ENCODE measurements around the gene ENDOV. TPM values are rescaled to one million over a fixed set of nuclear protein-coding genes. Genes with fewer than 3 reads are reported as not detected.

The ENDOV gene
- total RNA-seq, 4 donors from 2014 or later: 17.1 to 47.8 (median 19.3) TPM

DNA sequence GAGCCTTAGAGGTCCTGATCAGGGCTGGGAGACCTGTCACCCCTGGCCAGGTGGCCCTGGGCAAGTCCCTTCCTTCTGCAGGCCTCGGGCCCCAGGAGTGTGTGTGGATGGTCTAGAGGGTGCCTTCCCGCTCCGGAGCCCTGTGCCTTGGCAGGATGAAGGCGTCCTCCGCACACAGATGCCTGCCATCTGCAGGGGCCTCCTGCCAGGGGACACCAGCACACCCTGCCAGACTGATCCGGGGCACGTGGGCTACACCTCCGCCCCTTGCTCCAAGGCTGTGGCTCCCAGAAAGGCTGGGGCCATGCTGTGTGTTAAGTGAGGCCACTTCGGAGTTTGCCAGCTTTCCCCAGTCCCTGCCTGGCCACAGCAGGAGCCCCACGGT lies 30.8 kb downstream of the ENDOV start:
- no CpG with 5 or more reads among the region's 10 CpGs for WGBS
- H3K9me3 ChIP-seq: no peaks in the 10 kb centered on the region
- DNase-seq (ENCODE audit: low spot score in 2 of 2): no peak

DNA sequence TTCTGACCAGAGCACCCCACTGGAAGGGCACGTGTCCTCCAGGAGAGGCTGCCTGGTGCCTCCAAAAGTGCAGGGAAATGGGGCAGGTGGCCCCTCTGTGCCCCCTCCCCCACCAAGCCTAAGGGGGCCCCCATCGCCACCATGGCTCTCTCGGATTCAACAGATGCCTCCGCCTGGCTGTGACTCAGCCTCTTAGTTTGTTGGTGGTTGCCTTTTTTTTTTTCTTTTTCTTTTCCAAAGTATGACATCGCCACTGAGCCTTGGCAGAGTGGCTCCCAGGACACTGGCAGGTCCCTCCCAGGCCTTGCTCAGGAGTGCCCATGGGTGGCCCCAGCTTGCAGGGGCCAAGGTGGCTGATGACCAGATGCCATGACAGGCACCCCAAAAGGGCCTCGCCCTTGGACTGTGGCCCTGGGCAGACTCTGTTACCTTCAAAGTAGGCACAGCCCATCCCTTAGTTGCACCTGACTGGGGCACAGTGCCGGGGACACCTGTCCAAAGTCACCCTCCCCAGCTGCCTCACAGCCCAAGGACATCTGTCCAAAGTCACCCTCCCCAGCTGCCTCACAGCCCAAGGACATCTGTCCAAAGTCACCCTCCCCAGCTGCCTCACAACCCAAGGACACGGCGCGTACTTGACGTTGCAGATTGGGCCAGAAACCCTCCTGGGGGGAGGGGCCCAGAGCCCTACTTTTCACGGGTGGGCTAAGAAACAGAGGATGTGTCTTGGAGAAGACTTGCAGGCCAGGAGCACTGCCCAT lies 31.9 kb downstream of the ENDOV start:
- Histone ChIP-seq H3K9me3 (no peaks in the 10 kb centered on the region), H3K36me3 (no peaks in the 10 kb centered on the region), H3K27me3 (no peaks in the 10 kb centered on the region), H3K4me1 (no peaks in the 10 kb centered on the region), H3K4me3 (no peak overlapping the region), H3K27ac (no peak overlapping the region)
- TF ChIP-seq, protein P1, sequence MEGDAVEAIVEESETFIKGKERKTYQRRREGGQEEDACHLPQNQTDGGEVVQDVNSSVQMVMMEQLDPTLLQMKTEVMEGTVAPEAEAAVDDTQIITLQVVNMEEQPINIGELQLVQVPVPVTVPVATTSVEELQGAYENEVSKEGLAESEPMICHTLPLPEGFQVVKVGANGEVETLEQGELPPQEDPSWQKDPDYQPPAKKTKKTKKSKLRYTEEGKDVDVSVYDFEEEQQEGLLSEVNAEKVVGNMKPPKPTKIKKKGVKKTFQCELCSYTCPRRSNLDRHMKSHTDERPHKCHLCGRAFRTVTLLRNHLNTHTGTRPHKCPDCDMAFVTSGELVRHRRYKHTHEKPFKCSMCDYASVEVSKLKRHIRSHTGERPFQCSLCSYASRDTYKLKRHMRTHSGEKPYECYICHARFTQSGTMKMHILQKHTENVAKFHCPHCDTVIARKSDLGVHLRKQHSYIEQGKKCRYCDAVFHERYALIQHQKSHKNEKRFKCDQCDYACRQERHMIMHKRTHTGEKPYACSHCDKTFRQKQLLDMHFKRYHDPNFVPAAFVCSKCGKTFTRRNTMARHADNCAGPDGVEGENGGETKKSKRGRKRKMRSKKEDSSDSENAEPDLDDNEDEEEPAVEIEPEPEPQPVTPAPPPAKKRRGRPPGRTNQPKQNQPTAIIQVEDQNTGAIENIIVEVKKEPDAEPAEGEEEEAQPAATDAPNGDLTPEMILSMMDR (IDR thresholded peaks at IDR 0.05): no peak
- no peak for TF ChIP-seq POLR2A (IDR thresholded peaks at IDR 0.05)
- no peak for TF ChIP-seq EP300 (IDR thresholded peaks at IDR 0.05)
- TF ChIP-seq POLR2AphosphoS5 (IDR thresholded peaks at IDR 0.05): no peak
- DNase-seq (ENCODE audit: low spot score in 2 of 2): no peak
- WGBS: 67% methylated on average over 7 of the region's 12 CpGs

More for the DNA sequence above, 30.8 kb downstream of the ENDOV start:
- TF ChIP-seq EP300 (IDR thresholded peaks at IDR 0.05) (no peak), POLR2A (IDR thresholded peaks at IDR 0.05) (no peak), POLR2AphosphoS5 (IDR thresholded peaks at IDR 0.05) (no peak)
- TF ChIP-seq, protein P1 (IDR thresholded peaks at IDR 0.05): no peak
- Histone ChIP-seq H3K27me3 (no peaks in the 10 kb centered on the region), H3K4me1 (no peaks in the 10 kb centered on the region), H3K27ac (no peak overlapping the region), H3K36me3 (no peaks in the 10 kb centered on the region), H3K4me3 (no peak overlapping the region)

GRCh38 chr17:80447790-80448189 lies 32.8 kb downstream of the ENDOV start:
- no peaks in the 10 kb centered on the region for H3K9me3 ChIP-seq

DNA sequence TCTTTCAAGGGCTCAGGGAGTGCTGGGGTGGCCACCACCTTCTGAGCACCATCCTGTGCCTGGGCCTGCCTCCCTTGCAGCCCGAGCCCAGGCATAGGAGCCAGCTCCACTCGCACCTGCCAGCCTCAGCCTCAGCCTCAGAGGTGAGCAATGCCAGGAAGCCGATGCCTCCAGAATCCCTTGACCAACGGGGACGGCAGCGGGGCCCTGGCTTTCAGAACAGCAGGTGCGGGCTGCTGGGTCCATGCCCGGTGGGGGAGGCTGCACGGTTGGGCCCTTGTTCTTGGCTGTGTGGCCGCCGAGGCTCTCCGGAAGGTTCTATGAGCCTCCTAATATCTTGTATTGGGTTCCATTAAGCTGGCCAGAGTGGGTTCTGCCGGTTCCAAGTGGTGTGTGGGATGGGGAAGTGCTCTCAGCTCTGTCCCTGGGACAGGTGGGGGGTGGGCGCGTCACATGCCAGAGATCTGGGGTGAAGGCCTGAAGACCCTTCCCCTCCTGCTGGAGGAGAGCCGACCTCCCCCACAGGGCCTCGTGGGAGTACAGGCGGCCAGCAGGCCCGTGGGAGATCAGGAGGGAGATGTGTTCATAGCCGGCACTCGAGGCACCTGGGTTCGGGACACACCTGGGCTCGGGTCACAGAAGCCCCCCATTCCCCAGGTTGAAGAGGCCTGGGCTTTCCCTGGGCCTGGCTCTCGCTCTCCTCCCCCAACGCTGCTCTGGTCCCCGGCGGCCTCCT lies 34.4 kb downstream of the ENDOV start:
- Histone ChIP-seq H3K27ac (no peak overlapping the region), H3K36me3 (no peaks in the 10 kb centered on the region), H3K4me1 (peaks cover 14% of the 10 kb centered on the region), H3K9me3 (no peaks in the 10 kb centered on the region), H3K4me3 (no peak overlapping the region), H3K27me3 (no peaks in the 10 kb centered on the region)
- 85% methylated on average over 24 of the region's 27 CpGs for WGBS
- no peak for DNase-seq (ENCODE audit: low spot score in 2 of 2)
- TF ChIP-seq EP300 (IDR thresholded peaks at IDR 0.05) (no peak), POLR2AphosphoS5 (IDR thresholded peaks at IDR 0.05) (no peak), POLR2A (IDR thresholded peaks at IDR 0.05) (no peak)
- TF ChIP-seq, protein P1 (IDR thresholded peaks at IDR 0.05): no peak

More at GRCh38 chr17:80447790-80448189, 32.8 kb downstream of the ENDOV start:
- WGBS: 86% methylated on average over 4 of the region's 4 CpGs
- TF ChIP-seq, protein P1 (IDR thresholded peaks at IDR 0.05): no peak
- TF ChIP-seq POLR2AphosphoS5 (IDR thresholded peaks at IDR 0.05): no peak
- no peak for DNase-seq (ENCODE audit: low spot score in 2 of 2)
- no peaks in the 10 kb centered on the region for H3K27me3 ChIP-seq
- H3K4me3 ChIP-seq: no peak overlapping the region
- no peaks in the 10 kb centered on the region for H3K4me1 ChIP-seq
- no peaks in the 10 kb centered on the region for H3K36me3 ChIP-seq
- H3K27ac ChIP-seq: no peak overlapping the region

DNA sequence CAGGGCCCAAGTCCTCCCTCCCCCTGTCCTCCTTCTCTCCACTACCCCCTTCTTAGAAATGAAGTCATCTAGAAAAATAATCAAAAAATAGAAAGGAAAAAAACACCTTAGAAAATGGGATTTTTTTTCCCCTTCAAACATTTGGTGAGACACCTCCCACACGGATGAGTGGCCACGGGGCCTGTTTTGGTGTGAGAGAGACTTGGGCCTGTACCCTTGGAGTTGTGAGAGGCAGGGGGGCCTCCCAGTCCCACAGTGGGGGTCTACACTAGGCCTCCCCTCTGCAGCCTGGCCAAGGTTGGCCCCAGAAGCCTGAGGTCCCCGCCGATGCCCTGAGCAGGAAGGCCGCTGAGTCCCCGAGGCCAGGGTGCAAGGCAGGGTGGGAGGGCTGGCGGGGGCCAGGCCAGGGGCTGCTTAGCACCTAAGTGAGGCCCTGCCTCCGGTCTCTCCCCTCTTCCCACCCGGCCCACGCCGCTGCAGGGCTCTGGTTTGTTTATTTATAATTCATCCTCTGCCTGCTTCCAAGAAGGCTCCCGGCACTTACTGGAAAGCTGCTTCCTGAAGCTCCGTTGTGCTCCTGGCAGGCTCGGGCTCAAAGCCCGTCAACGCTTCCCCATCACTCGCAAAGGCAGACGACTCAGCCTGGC lies 35.1 kb downstream of the ENDOV start:
- TF ChIP-seq POLR2A (IDR thresholded peaks at IDR 0.05): no peak
- no peak for TF ChIP-seq EP300 (IDR thresholded peaks at IDR 0.05)
- no peak for TF ChIP-seq POLR2AphosphoS5 (IDR thresholded peaks at IDR 0.05)
- TF ChIP-seq, protein P1 (IDR thresholded peaks at IDR 0.05): no peak
- no peak overlapping the region for H3K27ac ChIP-seq
- H3K27me3 ChIP-seq: no peaks in the 10 kb centered on the region
- peaks cover 16% of the 10 kb centered on the region for H3K4me1 ChIP-seq
- DNase-seq (ENCODE audit: low spot score in 2 of 2): no peak
- 66% methylated on average over 18 of the region's 18 CpGs for WGBS
- H3K9me3 ChIP-seq: no peaks in the 10 kb centered on the region
- H3K4me3 ChIP-seq: no peak overlapping the region
- H3K36me3 ChIP-seq: no peaks in the 10 kb centered on the region

Data from suprapubic skin (tissue), 4 donors.